KOPT-K1 (cell line): ENCODE data around the gene APOB.

Experiments
- H3K27ac ChIP-seq: fragments of 200-600 bp; sonication (generic); 2 replicates; pipeline ENCODE4 v1.5.1; 2016; ENCODE audit warnings: antibody characterized with exemption, mild to moderate bottlenecking, low read depth, low read length; ENCODE audit not compliant: poor library complexity, severe bottlenecking
- H3K36me3 ChIP-seq: fragments of 200-600 bp; sonication (generic); 2 replicates; pipeline ENCODE4 v1.5.1; 2017; ENCODE audit warnings: antibody characterized with exemption, mild to moderate bottlenecking, low read length, moderate library complexity; ENCODE audit not compliant: insufficient read depth
- H3K9me3 ChIP-seq: fragments of 200-600 bp; sonication (generic); 2 replicates; pipeline ENCODE4 v1.5.1; 2017; ENCODE audit warnings: antibody characterized with exemption, low read length, mild to moderate bottlenecking; ENCODE audit not compliant: insufficient read depth, poor library complexity, severe bottlenecking

APOB gene

DNA sequence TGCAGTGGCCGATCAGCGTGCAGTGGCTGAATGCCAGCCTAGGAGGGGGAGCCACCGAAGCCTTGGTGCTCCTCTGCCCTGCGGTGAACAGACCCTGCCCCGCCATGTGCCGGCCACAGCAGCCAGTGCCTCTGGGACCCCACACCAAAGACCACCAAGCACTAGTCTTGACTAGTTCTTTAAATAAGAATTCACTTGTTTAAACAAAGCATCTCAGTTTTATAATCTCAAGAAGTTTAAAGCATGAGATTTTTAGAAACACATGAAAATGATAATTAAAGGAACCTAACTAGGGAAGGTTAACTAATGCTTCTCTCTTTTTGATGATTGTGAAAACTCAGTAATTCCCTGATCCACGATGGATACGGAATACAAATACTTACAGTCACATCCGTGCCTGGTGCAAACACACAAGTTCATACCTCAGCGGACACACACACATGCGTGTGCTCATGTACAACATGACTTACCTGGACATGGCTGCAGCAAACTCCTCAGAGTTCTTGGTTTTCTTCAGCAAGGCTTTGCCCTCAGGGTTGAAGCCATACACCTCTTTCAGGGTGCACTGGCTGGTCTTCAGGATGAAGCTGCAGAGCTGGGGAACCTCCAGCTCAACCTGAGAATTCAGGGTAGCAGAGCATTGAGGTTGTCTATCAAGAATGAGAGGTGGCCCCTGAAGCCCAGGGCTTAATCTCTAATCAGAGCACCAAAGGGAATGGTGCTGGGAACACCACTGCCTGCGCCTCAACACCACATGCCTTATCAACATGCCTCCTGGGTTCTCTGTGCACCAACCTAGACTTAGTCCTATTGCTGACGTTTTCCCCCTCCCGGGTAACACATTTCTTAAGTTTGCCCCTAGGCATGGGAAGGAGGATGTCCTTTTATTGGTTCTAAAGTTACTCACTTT, 3.1 kb downstream of the APOB start:
- H3K36me3 ChIP-seq: no peaks in the 10 kb centered on the region
- no peaks in the 10 kb centered on the region for H3K9me3 ChIP-seq
- H3K27ac ChIP-seq: no peak overlapping the region

DNA sequence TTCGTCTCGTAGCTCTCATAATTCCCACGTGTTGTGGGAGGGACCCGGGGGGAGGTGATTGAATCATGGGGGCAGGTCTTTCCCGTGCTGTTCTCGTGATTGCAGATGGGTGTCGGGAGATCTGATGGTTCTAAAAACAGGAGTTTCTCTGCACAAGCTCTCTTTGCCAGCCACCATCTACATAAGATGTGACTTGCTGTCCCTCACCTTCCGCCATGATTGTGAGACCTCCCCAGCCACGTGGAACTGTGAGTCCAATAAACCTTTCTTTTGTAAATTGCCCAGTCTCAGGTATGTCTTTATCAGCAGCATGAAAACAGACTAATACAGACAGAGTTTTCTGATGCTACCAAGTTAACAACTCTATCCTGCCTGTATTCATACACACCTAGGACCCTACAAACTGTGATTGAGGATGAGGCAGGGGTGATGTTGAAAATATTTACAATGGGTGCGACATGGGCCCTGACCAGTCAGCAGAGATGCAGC, 3.9 kb downstream of the APOB start:
- Histone ChIP-seq H3K27ac (no peak overlapping the region), H3K36me3 (no peaks in the 10 kb centered on the region), H3K9me3 (no peaks in the 10 kb centered on the region)

DNA sequence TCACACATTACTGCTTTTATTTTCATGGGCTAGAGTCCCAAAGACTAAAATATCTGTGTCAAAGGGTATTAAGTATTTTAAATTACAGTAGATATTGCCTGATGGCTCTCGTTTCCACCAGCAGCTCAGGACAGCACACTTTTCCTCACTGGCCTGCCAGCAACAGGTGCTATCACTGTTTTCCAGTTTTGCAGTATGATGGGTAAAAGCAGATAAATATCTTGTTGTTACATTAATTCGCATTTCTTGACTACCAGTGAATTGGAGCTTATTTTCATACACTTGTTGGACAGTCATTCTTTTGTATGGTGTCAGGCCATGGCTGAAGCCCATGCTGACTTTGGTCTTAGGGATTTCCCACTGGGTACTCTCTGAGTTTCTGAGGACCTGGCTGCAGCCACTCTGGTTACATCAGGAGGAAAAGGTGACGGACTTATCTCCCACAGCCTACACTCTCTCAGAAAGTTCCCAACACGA, 4.8 kb downstream of the APOB start:
- H3K9me3 ChIP-seq: no peaks in the 10 kb centered on the region
- H3K27ac ChIP-seq: no peak overlapping the region
- H3K36me3 ChIP-seq: no peaks in the 10 kb centered on the region

DNA sequence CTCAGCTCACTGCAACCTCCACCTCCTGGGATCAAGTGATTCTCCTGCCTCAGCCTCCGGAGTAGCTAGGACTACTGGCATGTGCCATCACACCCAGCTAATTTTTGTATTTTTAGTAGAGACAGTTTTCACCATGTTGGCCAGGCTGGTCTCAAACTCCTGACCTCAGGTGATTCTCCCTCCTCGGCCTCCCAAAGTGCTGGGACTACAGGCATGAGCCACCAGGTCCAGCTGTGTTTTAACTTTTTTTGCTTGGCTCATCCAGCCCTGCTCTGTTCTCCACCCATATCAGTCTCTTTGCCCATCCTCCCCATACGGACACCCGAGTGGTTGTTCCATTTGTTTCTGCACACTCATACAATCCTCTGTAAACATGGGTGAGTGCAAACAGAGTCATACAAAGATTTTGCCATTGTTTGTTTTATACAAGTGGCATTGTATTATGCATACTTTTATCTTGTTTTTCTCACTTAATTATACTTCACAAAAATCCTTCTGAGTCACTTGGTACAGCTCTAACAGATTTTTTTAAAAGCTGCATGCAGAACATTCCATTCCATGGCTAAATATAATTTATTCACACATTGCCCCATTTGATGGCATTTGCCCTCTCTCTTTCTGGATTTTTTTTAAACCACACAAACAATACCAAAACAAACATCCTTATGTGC, 5.3 kb downstream of the APOB start:
- no peak overlapping the region for H3K27ac ChIP-seq
- H3K9me3 ChIP-seq: no peaks in the 10 kb centered on the region
- no peaks in the 10 kb centered on the region for H3K36me3 ChIP-seq

DNA sequence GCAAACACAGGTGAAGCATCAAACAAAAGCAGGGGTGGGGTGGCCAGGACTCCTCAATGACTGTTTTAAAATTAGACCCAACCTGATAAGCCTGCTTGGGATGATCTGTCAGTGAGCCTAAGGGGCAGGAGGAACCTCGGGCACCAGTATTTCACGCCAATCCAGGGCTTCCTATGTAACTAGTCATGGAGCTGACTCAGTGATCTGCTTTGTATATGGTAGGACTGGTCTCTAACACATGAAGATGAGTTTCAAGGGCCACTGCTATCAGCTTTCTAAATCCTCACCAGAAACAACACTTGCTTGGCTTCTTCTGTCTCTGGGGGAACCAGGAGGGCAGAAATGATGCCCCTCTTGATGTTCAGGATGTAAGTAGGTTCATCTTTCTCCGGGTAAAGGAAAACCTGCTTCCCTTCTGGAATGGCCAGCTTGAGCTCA, 6.2 kb downstream of the APOB start:
- H3K36me3 ChIP-seq: no peaks in the 10 kb centered on the region
- H3K27ac ChIP-seq: no peak overlapping the region
- H3K9me3 ChIP-seq: no peaks in the 10 kb centered on the region

DNA sequence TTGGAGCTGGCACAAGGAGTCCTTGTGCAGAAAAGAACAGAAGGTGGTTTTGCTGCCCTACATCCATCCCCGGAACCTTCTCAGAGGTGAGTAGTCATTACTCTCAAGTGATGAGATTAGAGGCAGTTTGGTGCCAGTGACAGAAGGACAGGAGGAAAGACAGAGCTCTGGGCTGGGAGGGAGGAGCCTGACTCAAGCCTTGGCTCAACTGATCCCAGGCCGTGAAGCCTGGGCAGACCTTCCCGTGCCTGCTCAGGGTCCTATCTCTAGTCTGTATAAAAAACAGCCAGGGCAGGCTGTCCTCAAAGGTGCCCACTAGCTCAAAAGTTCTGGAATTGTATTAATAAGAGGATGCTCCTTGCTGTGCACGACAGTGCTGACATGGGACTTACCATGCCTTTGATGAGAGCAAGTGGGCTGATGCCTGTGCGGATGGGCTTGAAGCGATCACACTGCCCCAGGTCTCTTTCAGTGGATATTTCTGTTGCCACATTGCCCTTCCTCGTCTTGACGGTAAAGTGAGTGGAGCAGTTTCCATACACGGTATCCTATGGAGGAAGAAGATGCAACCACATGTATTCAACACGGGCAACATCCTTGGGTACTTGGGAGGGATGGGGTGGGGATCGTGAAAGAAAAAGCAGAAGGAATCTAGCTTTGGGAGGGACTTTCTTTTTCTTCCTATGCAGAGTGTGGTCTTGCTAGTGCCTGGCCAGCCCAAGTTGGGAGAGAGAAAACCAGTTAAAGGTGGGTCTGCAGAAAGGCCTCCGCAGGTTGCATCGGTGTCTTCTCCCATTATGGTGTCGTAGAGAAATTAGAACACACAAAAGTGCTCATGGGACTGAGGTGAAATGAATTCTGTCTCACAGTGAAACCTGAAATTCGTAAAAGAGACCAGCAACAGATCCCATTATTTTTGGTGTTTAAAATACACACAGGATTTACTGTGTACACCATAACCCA, 6.9 kb downstream of the APOB start:
- Histone ChIP-seq H3K9me3 (no peaks in the 10 kb centered on the region), H3K27ac (no peak overlapping the region), H3K36me3 (no peaks in the 10 kb centered on the region)

DNA sequence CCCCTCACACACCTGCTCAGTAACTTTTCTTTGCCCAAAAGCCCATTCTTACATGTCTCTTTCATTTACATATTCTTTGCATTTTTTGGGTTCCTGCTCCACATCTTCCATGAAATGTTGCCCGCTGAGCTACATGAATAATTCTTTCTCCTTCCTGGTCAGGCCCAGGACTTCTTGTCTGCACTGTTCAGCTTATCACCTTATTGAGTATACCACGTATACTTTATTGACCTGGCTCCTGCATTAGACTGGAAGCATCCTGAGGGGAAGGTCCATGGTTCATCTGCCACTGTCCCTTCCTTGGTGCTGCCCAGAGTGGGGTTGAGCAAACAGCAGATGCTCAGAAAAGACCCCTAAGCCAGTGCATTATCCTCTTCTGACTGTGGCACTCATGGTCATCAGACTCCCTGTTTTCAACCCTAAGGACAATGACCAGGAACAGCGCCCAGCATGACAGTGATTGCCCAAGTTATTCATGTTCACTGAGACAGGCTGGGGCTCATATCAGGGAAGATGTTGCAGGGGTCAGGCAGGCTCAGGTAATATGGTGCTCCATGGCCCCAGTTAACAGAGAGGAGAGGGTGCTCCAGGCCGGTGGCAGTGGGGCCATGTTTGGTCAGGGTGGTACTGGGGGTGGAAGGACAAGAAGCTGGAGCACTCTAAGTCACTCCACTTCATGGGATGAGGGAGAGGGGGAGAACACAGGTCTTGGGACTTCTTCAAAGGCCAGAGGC, 7.7 kb downstream of the APOB start:
- Histone ChIP-seq H3K36me3 (no peaks in the 10 kb centered on the region), H3K9me3 (no peaks in the 10 kb centered on the region), H3K27ac (no peak overlapping the region)

DNA sequence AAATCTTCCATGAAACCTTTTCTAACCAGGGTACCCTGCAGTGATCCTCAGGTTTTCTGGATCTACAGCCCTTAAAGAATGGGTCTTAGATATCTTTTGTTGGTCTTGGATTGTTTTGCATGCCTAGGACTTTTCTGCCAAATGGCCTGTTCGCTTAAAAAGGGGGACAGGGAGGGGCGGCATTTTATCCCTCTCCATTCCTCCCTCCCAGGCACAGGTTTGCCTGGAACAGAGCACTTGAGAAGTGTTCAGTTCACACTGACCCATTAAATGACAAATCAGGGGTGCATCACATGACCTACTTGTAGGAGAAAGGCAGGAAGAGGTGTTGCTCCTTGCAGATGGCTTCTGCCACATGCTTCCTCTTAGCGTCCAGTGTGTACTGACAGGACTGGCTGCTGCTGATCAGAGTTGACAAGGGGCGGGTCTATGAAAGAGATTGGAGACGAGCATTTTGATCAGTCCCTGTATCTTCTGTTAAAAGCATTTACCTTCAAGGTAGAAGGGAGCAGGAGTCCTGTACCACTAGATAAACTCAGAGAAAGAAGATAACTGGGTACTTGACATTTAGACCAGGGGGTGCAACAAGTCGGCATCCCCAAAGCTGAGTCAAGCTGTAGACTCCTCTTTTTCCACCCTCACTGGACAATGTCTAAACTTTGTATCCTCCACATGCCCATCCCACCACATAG, 8.4 kb downstream of the APOB start:
- H3K27ac ChIP-seq: no peak overlapping the region
- no peaks in the 10 kb centered on the region for H3K36me3 ChIP-seq
- no peaks in the 10 kb centered on the region for H3K9me3 ChIP-seq

DNA sequence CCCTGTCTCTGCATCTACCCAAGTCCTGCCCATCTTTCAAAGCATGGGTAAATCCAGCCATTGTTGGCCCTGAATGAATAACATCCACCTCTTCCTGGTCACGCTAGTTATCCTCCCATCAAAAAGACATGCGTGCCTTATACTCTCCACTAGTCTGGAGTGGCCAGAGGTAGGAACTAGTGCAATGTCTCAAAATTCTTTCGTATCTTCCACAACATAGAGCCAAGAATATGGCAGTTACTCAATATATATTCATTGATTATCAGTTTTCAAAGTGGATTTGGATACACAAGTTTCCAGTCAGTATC, 8.9 kb downstream of the APOB start:
- no peaks in the 10 kb centered on the region for H3K9me3 ChIP-seq
- no peak overlapping the region for H3K27ac ChIP-seq
- H3K36me3 ChIP-seq: no peaks in the 10 kb centered on the region

DNA sequence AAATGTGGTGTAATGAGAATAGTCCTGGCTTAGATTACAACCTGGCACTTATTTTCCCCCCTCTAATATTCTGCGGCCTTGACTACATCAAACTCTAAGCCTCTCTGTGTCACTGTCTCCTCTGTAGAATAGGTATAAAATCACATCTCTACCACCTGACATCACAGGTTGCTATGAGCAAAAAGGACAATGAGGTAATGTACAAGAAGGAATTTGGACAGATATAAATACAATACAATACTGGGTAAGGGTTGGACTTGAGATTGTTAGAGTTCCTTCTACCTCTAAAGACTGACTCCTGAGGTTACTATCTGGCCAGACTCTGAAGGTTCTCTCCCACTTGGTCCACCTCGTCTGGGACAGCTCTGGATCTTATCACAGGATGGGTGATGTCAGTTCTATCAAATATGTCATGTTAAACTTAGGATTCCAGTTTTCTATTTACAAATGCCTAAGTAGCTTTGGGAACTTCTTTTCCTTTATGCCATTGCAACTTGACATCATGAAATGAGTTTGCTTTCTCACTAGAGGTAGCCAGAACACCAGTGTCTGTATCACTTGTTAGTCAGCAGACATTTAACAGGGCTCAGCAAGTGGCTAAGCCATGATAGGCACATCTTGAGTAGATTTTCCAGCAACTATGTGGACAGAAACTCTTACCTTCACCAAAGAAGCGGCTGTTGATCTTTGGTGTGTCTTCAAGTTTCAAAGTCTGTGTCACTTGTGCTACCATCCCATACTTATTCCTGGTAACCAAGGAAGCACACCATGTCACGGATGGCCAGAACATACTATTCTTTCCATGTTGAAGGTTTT, 9.5 kb downstream of the APOB start:
- Histone ChIP-seq H3K36me3 (no peaks in the 10 kb centered on the region), H3K9me3 (no peaks in the 10 kb centered on the region), H3K27ac (no peak overlapping the region)

DNA sequence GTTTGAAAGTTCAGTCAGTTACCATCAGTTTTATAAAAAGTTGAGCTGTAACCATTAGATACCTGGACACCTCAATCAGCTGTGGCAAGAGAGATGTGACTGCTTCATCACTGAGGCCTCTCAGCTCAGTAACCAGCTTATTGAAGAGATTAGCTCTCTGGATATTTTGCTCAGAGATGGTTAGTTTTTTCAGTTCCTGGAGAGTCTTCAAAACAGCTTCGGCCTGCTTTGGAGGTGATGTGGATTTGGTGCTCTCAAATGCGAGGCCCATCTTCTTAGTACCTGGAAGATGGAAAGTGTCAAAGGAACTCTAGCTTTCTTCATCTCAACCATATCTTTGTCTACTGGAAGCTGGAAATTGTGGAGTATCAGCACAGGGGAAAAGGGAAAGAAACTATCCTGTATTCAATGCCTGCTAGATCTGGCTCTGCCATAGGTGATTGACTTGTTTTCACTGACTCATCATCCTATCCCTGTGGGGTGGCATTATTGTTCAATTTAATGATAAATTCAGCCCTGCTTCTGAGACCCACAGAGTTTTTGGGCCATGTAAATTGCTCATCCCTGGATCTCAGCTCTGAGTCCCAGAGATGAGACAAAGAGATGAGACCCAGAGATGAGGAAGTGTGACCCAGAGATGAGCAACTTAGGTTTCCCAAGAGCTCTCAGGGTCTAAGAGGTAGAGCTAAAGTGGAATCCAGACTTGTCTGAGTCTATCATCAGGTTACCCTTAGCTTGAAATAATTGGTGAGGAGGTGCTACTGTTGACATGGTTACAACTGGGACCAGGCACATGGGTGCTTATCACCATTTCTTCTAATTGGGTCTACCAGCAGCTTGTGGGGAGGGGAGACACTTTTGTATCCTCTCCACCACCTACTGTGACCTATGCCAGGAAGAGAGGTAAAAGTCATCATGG, 10.4 kb downstream of the APOB start:
- H3K9me3 ChIP-seq: no peaks in the 10 kb centered on the region
- H3K27ac ChIP-seq: no peak overlapping the region
- H3K36me3 ChIP-seq: no peaks in the 10 kb centered on the region

DNA sequence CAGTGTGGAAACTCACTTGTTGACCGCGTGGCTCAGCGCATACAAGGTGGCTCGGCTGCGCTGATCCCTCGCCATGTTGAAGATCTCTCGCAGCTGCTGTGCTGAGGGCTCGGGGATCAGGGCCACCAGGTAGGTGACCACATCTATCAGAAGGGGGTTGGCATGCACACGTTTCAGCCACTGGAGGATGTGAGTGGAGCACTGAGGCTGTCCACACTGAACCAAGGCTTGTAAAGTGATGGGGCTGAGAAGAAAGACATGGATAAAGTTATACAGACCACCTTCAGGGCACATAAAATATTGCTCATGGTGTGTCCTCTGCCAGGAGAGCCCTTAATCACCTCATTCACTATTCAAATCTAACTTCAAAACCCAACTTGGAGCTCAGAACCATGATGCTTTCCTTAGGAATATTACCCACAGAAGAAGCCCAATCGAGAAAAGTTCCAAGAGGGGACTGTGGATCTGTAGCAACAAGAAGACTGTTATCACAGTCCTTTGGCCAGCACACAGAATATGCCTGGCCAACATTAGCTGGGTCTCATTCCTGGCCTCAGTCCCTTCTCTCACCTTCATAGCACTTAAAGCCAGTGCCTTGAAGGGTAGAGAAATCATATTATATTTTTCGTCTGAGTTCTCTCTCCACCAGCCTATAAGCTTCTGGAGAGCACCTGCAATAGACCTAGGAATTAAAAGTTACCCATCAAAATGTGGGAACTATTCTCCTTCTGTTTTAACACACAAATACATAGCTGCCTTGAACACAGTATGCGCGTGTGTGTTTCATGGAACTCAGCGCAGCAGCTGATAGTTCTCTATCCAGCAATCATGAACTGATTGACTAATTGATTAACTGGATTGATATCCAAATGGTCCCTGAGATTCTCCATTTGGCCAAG, 11.3 kb downstream of the APOB start:
- no peaks in the 10 kb centered on the region for H3K36me3 ChIP-seq
- no peak overlapping the region for H3K27ac ChIP-seq
- H3K9me3 ChIP-seq: no peaks in the 10 kb centered on the region
